Fibroblast of villous mesenchyme (primary cell): ENCODE results near the gene SNX20. TPM values are rescaled to one million over a fixed set of nuclear protein-coding genes. Genes with fewer than 3 reads are reported as not detected.

ENCODE experiments used
- DNase-seq: peaks from one replicate; pipeline ENCODE4 v3.0.0-alpha.2; 2010; ENCODE audit warnings: low read depth
- H3K4me3 ChIP-seq: 2 replicates; pipeline ENCODE4 v1.5.1; 2011; ENCODE audit warnings: low read depth, mild to moderate bottlenecking, low read length
- total RNA-seq: library from RNA; depleted of rRNA; stranded (reverse); fragments of >200 nt; gene quantifications from 2 replicates; pipeline ENCODE4 v1.2.3, GENCODE V29; 2012
- TF ChIP-seq, protein P1 (sequence below): IDR thresholded peaks from 2 replicates; pipeline ENCODE4 v1.5.1; 2012; ENCODE audit warnings: low read depth, mild to moderate bottlenecking, low read length; ENCODE audit not compliant: insufficient read depth

SNX20 gene
- total RNA-seq, 1 donor: not detected

DNA sequence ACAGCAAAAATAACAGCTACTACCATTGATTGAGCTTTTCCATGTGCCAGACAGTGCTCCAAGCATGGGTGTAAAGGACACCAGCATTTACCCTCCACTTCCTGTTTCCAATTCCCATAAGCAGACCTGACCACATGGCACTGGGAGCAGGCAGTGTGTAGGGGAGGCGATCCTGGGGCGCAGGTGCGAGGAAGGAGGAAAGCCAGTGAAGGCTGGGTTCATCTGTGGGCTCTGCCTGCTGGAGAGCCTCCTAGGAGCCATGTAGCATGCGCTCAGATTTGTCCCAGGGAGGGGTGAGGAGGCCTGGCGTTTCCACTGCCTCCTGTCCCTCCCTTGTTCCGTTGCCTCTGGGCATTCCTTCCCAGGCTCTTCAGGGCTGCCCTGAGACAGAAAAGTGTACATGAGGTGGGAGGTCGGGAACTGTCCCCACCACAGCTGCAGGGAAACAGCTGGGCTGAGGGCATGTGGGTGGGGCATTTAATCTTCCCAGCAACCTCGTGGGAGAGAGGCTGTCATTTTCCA lies 56.6 kb downstream of the SNX20 start:
- H3K4me3 ChIP-seq: no peak overlapping the region
- no peak for DNase-seq
- TF ChIP-seq, protein P1, sequence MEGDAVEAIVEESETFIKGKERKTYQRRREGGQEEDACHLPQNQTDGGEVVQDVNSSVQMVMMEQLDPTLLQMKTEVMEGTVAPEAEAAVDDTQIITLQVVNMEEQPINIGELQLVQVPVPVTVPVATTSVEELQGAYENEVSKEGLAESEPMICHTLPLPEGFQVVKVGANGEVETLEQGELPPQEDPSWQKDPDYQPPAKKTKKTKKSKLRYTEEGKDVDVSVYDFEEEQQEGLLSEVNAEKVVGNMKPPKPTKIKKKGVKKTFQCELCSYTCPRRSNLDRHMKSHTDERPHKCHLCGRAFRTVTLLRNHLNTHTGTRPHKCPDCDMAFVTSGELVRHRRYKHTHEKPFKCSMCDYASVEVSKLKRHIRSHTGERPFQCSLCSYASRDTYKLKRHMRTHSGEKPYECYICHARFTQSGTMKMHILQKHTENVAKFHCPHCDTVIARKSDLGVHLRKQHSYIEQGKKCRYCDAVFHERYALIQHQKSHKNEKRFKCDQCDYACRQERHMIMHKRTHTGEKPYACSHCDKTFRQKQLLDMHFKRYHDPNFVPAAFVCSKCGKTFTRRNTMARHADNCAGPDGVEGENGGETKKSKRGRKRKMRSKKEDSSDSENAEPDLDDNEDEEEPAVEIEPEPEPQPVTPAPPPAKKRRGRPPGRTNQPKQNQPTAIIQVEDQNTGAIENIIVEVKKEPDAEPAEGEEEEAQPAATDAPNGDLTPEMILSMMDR: no peak

DNA sequence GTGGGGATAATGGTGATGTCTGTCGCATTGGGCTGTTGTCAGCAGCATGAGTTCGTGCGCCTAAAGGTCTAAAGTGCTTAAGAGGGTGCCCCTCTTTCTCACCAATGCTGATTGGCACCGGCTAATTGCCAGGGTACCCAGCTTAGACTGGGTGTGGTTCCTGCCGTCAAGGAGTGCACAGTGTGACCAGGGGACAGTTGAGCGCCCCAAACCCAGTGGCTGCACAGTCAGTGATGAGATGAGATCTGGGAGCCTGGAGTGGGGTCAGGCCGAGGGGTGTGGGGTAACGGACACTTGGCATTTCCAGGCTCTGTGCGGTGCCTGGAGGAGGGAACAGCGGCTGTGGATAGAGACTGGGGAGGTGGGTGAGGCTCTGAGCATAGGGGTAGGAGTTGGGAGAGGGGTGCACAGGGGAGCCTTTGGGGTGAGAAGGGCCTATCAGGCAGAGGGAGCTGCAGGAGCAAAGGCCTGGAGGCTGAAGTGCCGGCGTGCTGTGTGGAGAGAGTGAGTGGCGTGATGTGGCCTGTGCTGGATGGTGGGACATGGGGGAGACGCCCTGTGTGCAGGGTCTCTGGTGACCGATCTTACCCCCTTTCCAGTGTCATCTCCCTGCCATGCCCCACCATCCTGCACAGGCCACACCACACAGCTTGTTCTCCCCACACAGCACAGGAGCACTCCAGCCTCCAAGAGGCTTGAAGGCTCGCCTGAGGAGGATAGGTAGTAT lies 58.3 kb downstream of the SNX20 start:
- H3K4me3 ChIP-seq: no peak overlapping the region
- no peak for DNase-seq
- TF ChIP-seq, protein P1: no peak

DNA sequence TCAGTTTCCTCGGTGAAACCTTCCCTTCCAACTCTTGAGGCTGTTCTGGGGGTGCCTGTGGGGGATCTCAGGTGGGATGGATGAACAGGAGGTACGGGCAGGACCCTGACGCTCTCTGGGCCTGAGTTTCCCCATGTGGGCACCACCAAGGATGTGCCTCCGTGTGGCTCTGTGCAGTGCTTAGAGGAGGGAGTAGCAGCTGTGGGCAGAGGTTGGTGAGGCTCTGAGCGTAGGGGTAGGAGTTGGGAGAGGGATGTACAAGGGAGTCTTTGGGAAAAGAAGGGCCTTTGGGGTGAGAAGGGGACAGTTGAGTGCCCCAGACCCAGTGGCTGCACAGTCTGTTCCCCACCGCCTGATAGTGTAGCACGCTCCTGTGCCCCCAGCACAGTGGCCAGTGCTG lies 59.1 kb downstream of the SNX20 start:
- DNase-seq: no peak
- H3K4me3 ChIP-seq: no peak overlapping the region
- TF ChIP-seq, protein P1: no peak

Other genes starting within 250 kb of the SNX20 start
- gene NKD1, start 132.9 kb downstream of the SNX20 start, total RNA-seq: under 0.01 TPM in 1 of 2 replicates, not detected in the other
- not detected in 2 replicates for gene NOD2, start 12.3 kb upstream of the SNX20 start, total RNA-seq
- gene CYLD, start 60.8 kb upstream of the SNX20 start, total RNA-seq: 35.4 and 67.8 TPM in 2 replicates